Activated naive CD8-positive, alpha-beta T cell (primary cell): ENCODE data around the gene DNAJA3.

Experiments used
- H3K27ac Mint-ChIP-seq: one replicate; pipeline ENCODE4 v1.8.0; 2021; ENCODE audit warnings: mixed read lengths
- H3K27me3 Mint-ChIP-seq: one replicate; pipeline ENCODE4 v1.8.0; 2021; ENCODE audit warnings: mixed read lengths
- H3K36me3 Mint-ChIP-seq: one replicate; pipeline ENCODE4 v1.8.0; 2021; ENCODE audit warnings: mixed read lengths
- H3K4me1 Mint-ChIP-seq: one replicate; pipeline ENCODE4 v1.8.0; 2021; ENCODE audit warnings: low read depth, mixed read lengths
- H3K4me3 Mint-ChIP-seq: one replicate; pipeline ENCODE4 v1.8.0; 2021; ENCODE audit warnings: mild to moderate bottlenecking, mixed read lengths
- H3K9me3 Mint-ChIP-seq: one replicate; pipeline ENCODE4 v1.8.0; 2021; ENCODE audit warnings: low read depth, mixed read lengths

The DNAJA3 gene

GRCh38 chr16:4487955-4488498 lies 62.4 kb downstream of the DNAJA3 start:
- peaks cover 9% of the 10 kb centered on the region for H3K36me3 Mint-ChIP-seq
- peak overlapping the region; percentile 76 for H3K4me3 Mint-ChIP-seq
- no peaks in the 10 kb centered on the region for H3K27me3 Mint-ChIP-seq
- H3K4me1 Mint-ChIP-seq, result peaks cover 65% of the 10 kb centered on the region
- H3K9me3 Mint-ChIP-seq, result no peaks in the 10 kb centered on the region
- H3K27ac Mint-ChIP-seq, result peak overlapping the region; percentile 90

GRCh38 chr16:4488499-4488967 lies 62.9 kb downstream of the DNAJA3 start:
- peak overlapping the region; percentile 90 for H3K27ac Mint-ChIP-seq
- H3K4me1 Mint-ChIP-seq, result peaks cover 68% of the 10 kb centered on the region
- no peaks in the 10 kb centered on the region for H3K9me3 Mint-ChIP-seq
- peak overlapping the region; percentile 76 for H3K4me3 Mint-ChIP-seq
- H3K27me3 Mint-ChIP-seq, result no peaks in the 10 kb centered on the region
- H3K36me3 Mint-ChIP-seq, result peaks cover 9% of the 10 kb centered on the region

GRCh38 chr16:4489030-4489429 lies 63.4 kb downstream of the DNAJA3 start:
- peaks cover 72% of the 10 kb centered on the region for H3K4me1 Mint-ChIP-seq

GRCh38 chr16:4491898-4492297 lies 66.2 kb downstream of the DNAJA3 start:
- Mint-ChIP-seq H3K36me3 (peaks cover 2% of the 10 kb centered on the region), H3K27me3 (no peaks in the 10 kb centered on the region), H3K9me3 (no peaks in the 10 kb centered on the region), H3K4me3 (no peak overlapping the region), H3K4me1 (peaks cover 79% of the 10 kb centered on the region), H3K27ac (peak overlapping the region; percentile 50)

More at GRCh38 chr16:4489030-4489429, 63.4 kb downstream of the DNAJA3 start:
- Mint-ChIP-seq H3K27ac (peak overlapping the region; percentile 90), H3K36me3 (peaks cover 9% of the 10 kb centered on the region), H3K9me3 (no peaks in the 10 kb centered on the region), H3K27me3 (no peaks in the 10 kb centered on the region), H3K4me3 (peak overlapping the region; percentile 76)

- no peaks in the 10 kb centered on the region for H3K9me3 Mint-ChIP-seq
- H3K27ac Mint-ChIP-seq, result peak overlapping the region; percentile 68
- no peak overlapping the region for H3K4me3 Mint-ChIP-seq
- peaks cover 81% of the 10 kb centered on the region for H3K4me1 Mint-ChIP-seq
- no peaks in the 10 kb centered on the region for H3K36me3 Mint-ChIP-seq
- H3K27me3 Mint-ChIP-seq, result no peaks in the 10 kb centered on the region
Observed at GRCh38 chr16:4494746-4495490, 69.2 kb downstream of the DNAJA3 start.

GRCh38 chr16:4495766-4496165 lies 70.1 kb downstream of the DNAJA3 start:
- no peaks in the 10 kb centered on the region for H3K27me3 Mint-ChIP-seq
- peak overlapping the region; percentile 68 for H3K27ac Mint-ChIP-seq
- H3K36me3 Mint-ChIP-seq, result no peaks in the 10 kb centered on the region
- peaks cover 81% of the 10 kb centered on the region for H3K4me1 Mint-ChIP-seq
- no peaks in the 10 kb centered on the region for H3K9me3 Mint-ChIP-seq
- no peak overlapping the region for H3K4me3 Mint-ChIP-seq

- H3K27me3 Mint-ChIP-seq, result no peaks in the 10 kb centered on the region
- H3K36me3 Mint-ChIP-seq, result no peaks in the 10 kb centered on the region
- peaks cover 81% of the 10 kb centered on the region for H3K4me1 Mint-ChIP-seq
- H3K9me3 Mint-ChIP-seq, result no peaks in the 10 kb centered on the region
- no peak overlapping the region for H3K4me3 Mint-ChIP-seq
- H3K27ac Mint-ChIP-seq, result peak overlapping the region; percentile 46
Observed at GRCh38 chr16:4496305-4496704, 70.6 kb downstream of the DNAJA3 start.

- H3K27ac Mint-ChIP-seq, result peak overlapping the region; percentile 3
- no peaks in the 10 kb centered on the region for H3K9me3 Mint-ChIP-seq
- no peak overlapping the region for H3K4me3 Mint-ChIP-seq
- H3K27me3 Mint-ChIP-seq, result no peaks in the 10 kb centered on the region
- H3K4me1 Mint-ChIP-seq, result peaks cover 89% of the 10 kb centered on the region
- no peaks in the 10 kb centered on the region for H3K36me3 Mint-ChIP-seq
Observed at GRCh38 chr16:4498546-4499195, 73.0 kb downstream of the DNAJA3 start.

- Mint-ChIP-seq H3K27me3 (no peaks in the 10 kb centered on the region), H3K4me1 (peaks cover 89% of the 10 kb centered on the region), H3K4me3 (no peak overlapping the region), H3K36me3 (no peaks in the 10 kb centered on the region), H3K27ac (no peak overlapping the region), H3K9me3 (no peaks in the 10 kb centered on the region)
Observed at GRCh38 chr16:4499196-4499555, 73.5 kb downstream of the DNAJA3 start.

GRCh38 chr16:4500272-4500671 lies 74.6 kb downstream of the DNAJA3 start:
- peak overlapping the region; percentile 10 for H3K27ac Mint-ChIP-seq

GRCh38 chr16:4501071-4501478 lies 75.4 kb downstream of the DNAJA3 start:
- Mint-ChIP-seq H3K36me3 (no peaks in the 10 kb centered on the region), H3K27ac (peak overlapping the region; percentile 83), H3K4me3 (peak overlapping the region; percentile 38), H3K27me3 (no peaks in the 10 kb centered on the region), H3K9me3 (no peaks in the 10 kb centered on the region), H3K4me1 (peaks cover 89% of the 10 kb centered on the region)

More at GRCh38 chr16:4500272-4500671, 74.6 kb downstream of the DNAJA3 start:
- H3K4me1 Mint-ChIP-seq, result peaks cover 87% of the 10 kb centered on the region
- H3K9me3 Mint-ChIP-seq, result no peaks in the 10 kb centered on the region
- H3K27me3 Mint-ChIP-seq, result no peaks in the 10 kb centered on the region
- H3K4me3 Mint-ChIP-seq, result no peak overlapping the region
- H3K36me3 Mint-ChIP-seq, result no peaks in the 10 kb centered on the region

GRCh38 chr16:4505356-4506147 lies 79.9 kb downstream of the DNAJA3 start:
- peak overlapping the region; percentile 74 for H3K4me3 Mint-ChIP-seq
- no peaks in the 10 kb centered on the region for H3K27me3 Mint-ChIP-seq
- peak overlapping the region; percentile 90 for H3K27ac Mint-ChIP-seq
- H3K4me1 Mint-ChIP-seq, result peaks cover 62% of the 10 kb centered on the region
- H3K9me3 Mint-ChIP-seq, result no peaks in the 10 kb centered on the region
- H3K36me3 Mint-ChIP-seq, result no peaks in the 10 kb centered on the region
